ENCODE measurements around the gene SCN5A. TPM values are rescaled to one million over a fixed set of nuclear protein-coding genes. Genes with fewer than 3 reads are reported as not detected.

The SCN5A gene
- total and polyA plus RNA-seq, 7 donors, result under 0.01 to 1.9 (median 0.51) TPM

DNA sequence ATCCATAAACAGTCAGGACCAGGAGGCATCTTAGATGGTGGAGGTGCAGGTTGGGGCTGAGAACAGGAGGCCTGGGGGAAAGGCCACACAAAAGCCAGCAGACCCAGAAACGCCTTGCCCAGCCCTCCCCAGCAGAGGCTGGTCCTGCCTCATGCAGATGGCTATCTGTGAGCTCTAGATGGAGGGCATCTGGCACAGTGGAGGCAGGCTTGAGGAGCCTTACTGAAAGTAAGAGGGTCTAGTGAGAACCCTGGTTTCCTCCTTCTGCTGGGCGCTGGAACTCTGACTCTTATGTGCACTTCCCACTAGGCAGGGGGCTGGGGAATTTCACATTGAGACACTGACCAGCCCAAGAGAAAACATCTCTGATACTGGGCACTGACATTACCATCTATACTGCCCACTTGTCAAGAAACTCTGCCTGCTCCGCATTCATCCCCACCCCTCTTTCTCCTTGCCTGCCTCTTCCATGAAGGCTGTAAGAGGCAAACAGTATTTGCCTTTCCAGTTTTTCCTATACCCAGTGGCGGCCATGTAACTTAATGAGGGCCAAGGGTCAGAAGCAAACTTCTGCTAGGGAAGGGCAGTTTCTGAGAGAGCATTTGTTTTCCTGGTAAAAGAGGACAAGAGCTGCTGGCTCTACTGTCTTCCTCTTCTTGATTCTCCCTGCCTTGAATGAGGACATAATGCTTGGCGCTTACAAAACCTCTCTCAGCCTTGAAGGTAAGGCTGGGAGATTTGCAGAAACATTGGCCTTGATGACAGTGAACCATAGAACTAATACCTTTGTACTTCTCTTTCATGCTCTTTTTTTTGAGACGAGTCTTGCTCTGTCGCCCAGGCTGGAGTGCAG is 4.4 kb upstream of the SCN5A start:
- intact Hi-C loops (cut with DNase I), result loop anchor here (10.0 kb wide), 1 partner anchor 159 kb away; the partner anchor contains the start of gene EXOG
- Histone ChIP-seq H3K36me3 (no peaks in the 10 kb centered on the region), H3K9me3 (no peaks in the 10 kb centered on the region), H3K4me3 (no peak overlapping the region), H3K4me1 (peaks cover 0 to 13% (median 10%) of the 10 kb centered on the region in 4 donors), H3K27ac (no peak overlapping the region), H3K27me3 (peaks cover 1 to 53% (median 14%) of the 10 kb centered on the region in 3 donors)
- TF ChIP-seq, protein P1, sequence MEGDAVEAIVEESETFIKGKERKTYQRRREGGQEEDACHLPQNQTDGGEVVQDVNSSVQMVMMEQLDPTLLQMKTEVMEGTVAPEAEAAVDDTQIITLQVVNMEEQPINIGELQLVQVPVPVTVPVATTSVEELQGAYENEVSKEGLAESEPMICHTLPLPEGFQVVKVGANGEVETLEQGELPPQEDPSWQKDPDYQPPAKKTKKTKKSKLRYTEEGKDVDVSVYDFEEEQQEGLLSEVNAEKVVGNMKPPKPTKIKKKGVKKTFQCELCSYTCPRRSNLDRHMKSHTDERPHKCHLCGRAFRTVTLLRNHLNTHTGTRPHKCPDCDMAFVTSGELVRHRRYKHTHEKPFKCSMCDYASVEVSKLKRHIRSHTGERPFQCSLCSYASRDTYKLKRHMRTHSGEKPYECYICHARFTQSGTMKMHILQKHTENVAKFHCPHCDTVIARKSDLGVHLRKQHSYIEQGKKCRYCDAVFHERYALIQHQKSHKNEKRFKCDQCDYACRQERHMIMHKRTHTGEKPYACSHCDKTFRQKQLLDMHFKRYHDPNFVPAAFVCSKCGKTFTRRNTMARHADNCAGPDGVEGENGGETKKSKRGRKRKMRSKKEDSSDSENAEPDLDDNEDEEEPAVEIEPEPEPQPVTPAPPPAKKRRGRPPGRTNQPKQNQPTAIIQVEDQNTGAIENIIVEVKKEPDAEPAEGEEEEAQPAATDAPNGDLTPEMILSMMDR (IDR thresholded peaks at IDR 0.05), result no peak
- TF ChIP-seq POLR2A (IDR thresholded peaks at IDR 0.05) (no peak), POLR2AphosphoS5 (IDR thresholded peaks at IDR 0.05) (no peak), EP300 (IDR thresholded peaks at IDR 0.05) (no peak)
- peak; percentile 34 for DNase-seq
- WGBS, 2 donors, result 55 to 82% methylated on average over 7 of the region's 7 CpGs

DNA sequence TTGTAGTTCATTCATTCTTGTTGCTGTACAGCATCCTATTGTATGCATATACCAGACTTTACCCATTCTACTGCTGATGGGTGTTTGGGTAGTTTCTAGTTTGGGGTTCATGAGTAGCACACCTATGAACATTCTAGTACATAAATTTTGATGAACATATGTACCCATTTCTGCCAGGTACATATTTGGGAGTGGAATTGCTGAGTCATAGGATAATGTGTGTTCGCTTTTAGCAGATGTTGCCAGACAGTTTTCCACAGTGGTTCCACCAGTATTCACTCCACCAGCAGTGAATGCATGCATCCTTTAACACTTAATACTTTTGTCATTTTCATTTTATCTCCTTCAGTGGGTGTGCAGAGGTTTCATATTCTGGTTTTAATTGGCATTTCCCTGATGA is 3.4 kb upstream of the SCN5A start:
- Histone ChIP-seq H3K4me1 (peaks cover 0 to 19% (median 14%) of the 10 kb centered on the region in 4 donors), H3K4me3 (no peak overlapping the region), H3K36me3 (no peaks in the 10 kb centered on the region), H3K9me3 (no peaks in the 10 kb centered on the region), H3K27ac (no peak overlapping the region), H3K27me3 (peaks cover 6 to 55% (median 24%) of the 10 kb centered on the region in 3 donors)
- 88 to 95% methylated on average over 1 of the region's 1 CpG for whole genome bisulfite sequencing, 2 donors
- DNase-seq, result no peak
- no peak for TF ChIP-seq POLR2AphosphoS5 (IDR thresholded peaks at IDR 0.05)
- TF ChIP-seq POLR2A (IDR thresholded peaks at IDR 0.05), result no peak
- TF ChIP-seq, protein P1 (IDR thresholded peaks at IDR 0.05), result no peak
- no peak for TF ChIP-seq EP300 (IDR thresholded peaks at IDR 0.05)
- intact Hi-C loops (cut with DNase I), result loop anchor here (10.0 kb wide), 1 partner anchor 158 kb away; the partner anchor contains the start of gene EXOG

DNA sequence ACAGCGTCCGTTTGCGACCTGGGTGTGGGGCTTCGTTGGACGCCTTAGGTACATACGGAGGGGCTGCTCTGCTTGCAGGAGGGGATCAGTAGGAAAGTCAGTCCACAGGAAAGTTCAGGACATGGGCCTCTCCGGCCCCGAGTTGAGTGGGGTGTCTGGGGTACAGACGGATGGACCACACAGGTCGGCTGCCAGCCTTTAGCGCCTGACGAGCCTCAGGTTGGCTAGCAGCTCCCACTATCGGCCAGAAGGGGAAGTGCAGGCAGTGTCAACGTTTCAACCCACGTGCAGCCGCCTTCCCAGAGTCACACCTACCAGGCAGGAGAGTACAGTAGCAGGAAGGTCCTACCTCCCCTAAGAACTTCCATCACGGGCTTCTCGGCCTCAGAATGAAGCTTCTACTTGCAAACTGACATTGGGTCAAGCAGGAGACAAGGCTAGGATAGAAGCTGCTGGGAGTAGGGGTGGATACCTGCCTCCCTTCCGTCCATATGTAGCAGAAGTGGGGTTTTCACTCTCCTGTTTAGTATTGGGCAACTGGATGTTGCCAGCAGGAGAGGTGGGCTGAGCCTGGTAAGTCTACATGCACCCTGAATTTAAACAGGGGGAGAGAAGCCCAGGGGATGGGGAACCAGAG is 1.8 kb upstream of the SCN5A start:
- H3K4me3 ChIP-seq, result no peak overlapping the region
- H3K27me3 ChIP-seq, result peaks cover 6 to 38% (median 26%) of the 10 kb centered on the region in 3 donors
- H3K4me1 ChIP-seq, result peaks cover 0 to 19% (median 14%) of the 10 kb centered on the region in 4 donors
- no peaks in the 10 kb centered on the region for H3K9me3 ChIP-seq
- intact Hi-C loops (cut with DNase I), result loop anchor here (1.0 to 10.0 kb wide), 2 partner anchors 130 to 156 kb away; partner anchors contain the start of gene EXOG
- TF ChIP-seq, protein P1 (IDR thresholded peaks at IDR 0.05), result peak; percentile 84 to 98 (median 90)
- TF ChIP-seq POLR2AphosphoS5 (IDR thresholded peaks at IDR 0.05) (no peak), POLR2A (IDR thresholded peaks at IDR 0.05) (no peak)
- WGBS, 2 donors, result 13 to 19% methylated on average over 19 of the region's 19 CpGs
- no peak overlapping the region for H3K27ac ChIP-seq
- no peaks in the 10 kb centered on the region for H3K36me3 ChIP-seq
- peak; percentile 77 for DNase-seq

DNA sequence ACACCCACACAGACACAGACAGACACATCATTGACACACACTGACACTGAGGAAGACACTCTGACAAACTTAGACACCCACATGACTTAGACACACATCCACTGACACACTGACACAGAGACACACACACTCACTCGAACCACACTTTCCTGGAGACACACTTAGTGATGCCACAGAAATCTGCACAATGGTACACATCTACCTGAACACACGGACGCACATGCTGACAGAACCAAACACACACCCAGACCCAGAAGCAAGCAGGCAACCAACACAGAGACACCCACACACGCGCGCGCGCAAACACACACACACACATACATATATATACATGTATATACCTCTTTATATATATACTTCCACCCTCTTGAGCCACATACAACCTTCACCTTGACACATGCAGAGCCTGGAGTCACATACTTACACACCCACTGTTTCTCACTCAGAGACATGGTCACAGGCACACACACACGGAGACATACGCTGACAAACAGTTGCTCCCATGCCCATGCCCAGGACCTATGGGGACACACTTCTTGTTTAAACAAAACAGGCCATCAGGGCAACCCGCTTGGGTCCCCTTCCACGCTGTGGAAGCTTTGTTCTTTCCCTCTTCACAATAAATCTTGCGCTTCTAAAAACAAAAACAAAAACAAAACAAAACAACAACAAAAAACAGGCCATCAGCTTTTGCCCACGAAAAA is 913 bp upstream of the SCN5A start:
- intact Hi-C loops (cut with DNase I), result loop anchor here (10.0 kb wide), 1 partner anchor 156 kb away; the partner anchor contains the start of gene EXOG
- peak; percentile 50 for DNase-seq
- WGBS, 2 donors, result 61 to 78% methylated on average over 14 of the region's 14 CpGs
- TF ChIP-seq POLR2AphosphoS5 (IDR thresholded peaks at IDR 0.05) (no peak), POLR2A (IDR thresholded peaks at IDR 0.05) (no peak), EP300 (IDR thresholded peaks at IDR 0.05) (no peak)
- TF ChIP-seq, protein P1 (IDR thresholded peaks at IDR 0.05), result no peak
- Histone ChIP-seq H3K27ac (no peak overlapping the region), H3K27me3 (peaks cover 6 to 29% (median 21%) of the 10 kb centered on the region in 3 donors), H3K4me3 (peak overlapping the region in 1 of 4 donors; percentile 52), H3K36me3 (no peaks in the 10 kb centered on the region), H3K4me1 (peaks cover 0 to 19% (median 14%) of the 10 kb centered on the region in 4 donors), H3K9me3 (no peaks in the 10 kb centered on the region)
